Prostate gland (tissue), 2 donors: ENCODE data around the gene XPNPEP2. TPM values are rescaled to one million over a fixed set of nuclear protein-coding genes. Genes with fewer than 3 reads are reported as not detected.

Experiments used
- DNase-seq: peaks from one replicate; pipeline ENCODE4 v3.0.0-alpha.2; 2019; ENCODE audit warnings: low spot score
- H3K27ac ChIP-seq, 2 donors: fragments of 200-600 bp; sonication (generic); 2 replicates each; pipeline ENCODE4 v1.5.1; 2017 to 2019
- H3K27me3 ChIP-seq: fragments of 200-600 bp; sonication (generic); replicated peaks from 2 replicates; pipeline ENCODE4 v1.5.1; 2019; ENCODE audit not compliant: insufficient read depth
- H3K36me3 ChIP-seq, 2 donors: fragments of 200-600 bp; sonication (generic); 1 replicate in 1 of 2; 2 replicates in 1 of 2; pipeline versions ENCODE4 v1.5.1 to v1.8.1; 2017 to 2019
- H3K4me1 ChIP-seq: fragments of 200-600 bp; sonication (generic); replicated peaks from 2 replicates; pipeline ENCODE4 v1.5.1; 2019
- H3K4me3 ChIP-seq, 2 donors: fragments of 200-600 bp; sonication (generic); 2 replicates each; pipeline ENCODE4 v1.5.1; 2017 to 2019
- H3K9me3 ChIP-seq: fragments of 200-600 bp; sonication (generic); 2 replicates; pipeline ENCODE4 v1.5.1; 2017
- CTCF ChIP-seq, 4 experiments: fragments of 200-600 bp in 2 of 4; fragments of 450-650 bp in 2 of 4; sonication (generic) in 2 of 4; IDR thresholded peaks; 1 replicate in 3 of 4; 2 replicates in 1 of 4; pipeline ENCODE4 v1.5.1; 2016 to 2019; ENCODE audit warnings: antibody characterized with exemption in 4 of 4, mild to moderate bottlenecking in 2 of 4, moderate library complexity in 2 of 4
- POLR2A ChIP-seq: fragments of 450-650 bp; IDR thresholded peaks from one replicate; pipeline ENCODE4 v1.6.1; 2016; ENCODE audit warnings: antibody characterized with exemption, mild to moderate bottlenecking
- POLR2AphosphoS5 ChIP-seq: sonication (generic); formaldehyde crosslinking; IDR thresholded peaks from one replicate; pipeline ENCODE4 v1.6.1; 2017; ENCODE audit warnings: antibody characterized with exemption
- WGBS: methylation state at CpG from one replicate; pipeline ENCODE4 v1.1.5; 2018; 5-methylcytosine and 5-hydroxymethylcytosine counted together
- intact Hi-C: fragments of 100-400 bp; cut with DNase I; formaldehyde crosslinking; loops from one replicate; pipeline ENCODE4 v1.14.2; 2022
- total RNA-seq, 2 donors: library from RNA; depleted of rRNA; stranded (reverse); fragments of >200 nt; gene quantifications; one replicate each; pipeline ENCODE4 v1.1.0, GENCODE V29; 2016

Gene XPNPEP2
- total RNA-seq, 2 donors from 2014 or later: 0.14 TPM; not detected in 1

- WGBS: 83% methylated on average over 6 of the region's 6 CpGs
- no peak for TF ChIP-seq CTCF (IDR thresholded peaks at IDR 0.05)
- H3K36me3 ChIP-seq: no peaks in the 10 kb centered on the region
- intact Hi-C loops: no loop called here
- no peaks in the 10 kb centered on the region for H3K9me3 ChIP-seq
- no peak overlapping the region for H3K27ac ChIP-seq
- H3K4me1 ChIP-seq: no peaks in the 10 kb centered on the region
- H3K4me3 ChIP-seq: no peak overlapping the region
- H3K27me3 ChIP-seq: no peaks in the 10 kb centered on the region
- DNase-seq: no peak
Measured at GRCh38 chrX:129695535-129695934, 43.2 kb upstream of the XPNPEP2 start.

- 87% methylated on average over 8 of the region's 8 CpGs for WGBS
- no peak for TF ChIP-seq POLR2A
- TF ChIP-seq POLR2AphosphoS5: no peak
- TF ChIP-seq CTCF (IDR thresholded peaks at IDR 0.05): no peak
- no peak for DNase-seq
- no peaks in the 10 kb centered on the region for H3K27me3 ChIP-seq
- no peaks in the 10 kb centered on the region for H3K9me3 ChIP-seq
- intact Hi-C loops: no loop called here
- H3K27ac ChIP-seq: no peak overlapping the region
- H3K4me1 ChIP-seq: no peaks in the 10 kb centered on the region
- no peaks in the 10 kb centered on the region for H3K36me3 ChIP-seq
- no peak overlapping the region for H3K4me3 ChIP-seq
Measured at GRCh38 chrX:129695937-129696336, 42.8 kb upstream of the XPNPEP2 start.

- no peaks in the 10 kb centered on the region for H3K36me3 ChIP-seq
- H3K4me1 ChIP-seq: no peaks in the 10 kb centered on the region
- TF ChIP-seq POLR2AphosphoS5 (no peak), CTCF (IDR thresholded peaks at IDR 0.05) (no peak), POLR2A (no peak)
- no peak overlapping the region for H3K27ac ChIP-seq
- no peak for DNase-seq
- 76% methylated on average over 8 of the region's 8 CpGs for WGBS
- intact Hi-C loops: no loop called here
- no peaks in the 10 kb centered on the region for H3K27me3 ChIP-seq
- H3K4me3 ChIP-seq: no peak overlapping the region
- no peaks in the 10 kb centered on the region for H3K9me3 ChIP-seq
Measured at GRCh38 chrX:129696463-129697155, 42.2 kb upstream of the XPNPEP2 start.

DNA sequence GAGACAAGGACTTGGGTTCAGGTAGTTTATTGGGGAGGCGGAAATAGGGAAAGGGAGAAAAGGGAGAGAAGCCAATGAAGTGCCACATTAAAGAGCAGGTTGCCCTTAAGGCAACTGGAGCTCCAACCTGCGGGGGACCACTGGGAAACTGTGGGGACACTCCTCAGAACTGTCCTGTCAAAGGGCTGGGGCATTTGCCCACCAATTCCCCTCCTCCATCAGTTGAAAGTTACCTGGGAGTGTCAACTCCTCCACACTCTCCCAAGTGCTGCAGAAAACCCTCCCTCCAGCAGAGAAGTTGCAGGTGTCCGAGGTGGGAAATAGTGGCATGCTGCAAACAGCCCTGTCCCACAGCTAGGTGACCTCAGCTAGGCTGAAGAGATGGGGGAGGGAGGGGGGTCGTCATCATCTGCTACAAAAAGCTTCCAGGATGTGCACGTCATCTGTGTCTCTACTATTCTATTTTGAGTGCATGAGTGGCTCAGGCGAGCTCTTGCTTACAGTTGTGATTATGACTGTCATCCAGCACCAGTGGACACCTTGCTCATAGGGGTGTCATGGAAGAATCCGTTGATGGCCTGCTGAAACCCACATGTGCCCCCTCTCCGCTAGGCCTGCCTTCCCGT is 41.5 kb upstream of the XPNPEP2 start:
- H3K27ac ChIP-seq: no peak overlapping the region
- no peaks in the 10 kb centered on the region for H3K9me3 ChIP-seq
- intact Hi-C loops: no loop called here
- H3K36me3 ChIP-seq: no peaks in the 10 kb centered on the region
- WGBS: 77% methylated on average over 6 of the region's 9 CpGs
- no peak overlapping the region for H3K4me3 ChIP-seq
- no peaks in the 10 kb centered on the region for H3K4me1 ChIP-seq
- TF ChIP-seq CTCF (IDR thresholded peaks at IDR 0.05) (no peak), POLR2AphosphoS5 (no peak), POLR2A (no peak)
- no peaks in the 10 kb centered on the region for H3K27me3 ChIP-seq
- DNase-seq: no peak

DNA sequence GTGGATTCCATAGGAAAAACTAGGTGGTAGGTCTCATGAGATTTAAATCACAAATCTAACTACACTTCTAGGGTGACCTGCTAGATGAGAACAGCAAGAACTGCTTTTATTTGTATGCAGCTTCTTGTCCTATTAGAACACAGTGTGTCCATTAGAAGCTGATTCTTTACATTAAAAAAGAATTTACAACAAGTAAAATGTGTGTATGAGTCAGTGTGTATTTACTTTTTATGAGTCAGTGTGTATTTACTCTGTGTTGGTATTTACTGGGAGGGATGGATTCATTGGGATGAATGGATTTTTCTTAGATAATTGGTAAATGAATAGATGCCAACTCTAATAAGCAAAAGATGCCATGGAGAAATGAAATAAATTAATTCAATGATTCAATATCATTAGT is 40.6 kb upstream of the XPNPEP2 start:
- intact Hi-C loops: no loop called here
- Histone ChIP-seq H3K4me3 (no peak overlapping the region), H3K27ac (no peak overlapping the region), H3K9me3 (no peaks in the 10 kb centered on the region), H3K4me1 (no peaks in the 10 kb centered on the region), H3K27me3 (no peaks in the 10 kb centered on the region), H3K36me3 (no peaks in the 10 kb centered on the region)
- DNase-seq: no peak
- TF ChIP-seq CTCF (IDR thresholded peaks at IDR 0.05) (no peak), POLR2AphosphoS5 (no peak), POLR2A (no peak)
